H7 (cell line): ENCODE results near the gene PRR16. TPM values are rescaled to one million over a fixed set of nuclear protein-coding genes. Genes with fewer than 3 reads are reported as not detected.

Experiments
- DNase-seq: peaks from one replicate; pipeline ENCODE4 v3.0.0; 2012
- H3K27me3 ChIP-seq: 2 replicates; pipeline ENCODE4 v1.6.0; 2011; ENCODE audit warnings: mild to moderate bottlenecking, low read length; ENCODE audit not compliant: control insufficient read depth, insufficient read depth
- H3K36me3 ChIP-seq: replicated peaks from 2 replicates; pipeline ENCODE4 v1.5.1; 2011; ENCODE audit warnings: low read length; ENCODE audit not compliant: control insufficient read depth, insufficient read depth
- H3K4me3 ChIP-seq: 2 replicates; pipeline ENCODE4 v1.5.1; 2011; ENCODE audit warnings: low read depth, mild to moderate bottlenecking, control low read depth, low read length, moderate library complexity; ENCODE audit not compliant: insufficient read depth
- total RNA-seq: library from RNA; depleted of rRNA; stranded (reverse); fragments of >200 nt; shearing (Covaris generic); gene quantifications from 2 replicates; pipeline ENCODE4 v1.2.3, GENCODE V29; 2014

Gene PRR16
- total RNA-seq, 1 experiment from 2014 or later, result not detected

DNA sequence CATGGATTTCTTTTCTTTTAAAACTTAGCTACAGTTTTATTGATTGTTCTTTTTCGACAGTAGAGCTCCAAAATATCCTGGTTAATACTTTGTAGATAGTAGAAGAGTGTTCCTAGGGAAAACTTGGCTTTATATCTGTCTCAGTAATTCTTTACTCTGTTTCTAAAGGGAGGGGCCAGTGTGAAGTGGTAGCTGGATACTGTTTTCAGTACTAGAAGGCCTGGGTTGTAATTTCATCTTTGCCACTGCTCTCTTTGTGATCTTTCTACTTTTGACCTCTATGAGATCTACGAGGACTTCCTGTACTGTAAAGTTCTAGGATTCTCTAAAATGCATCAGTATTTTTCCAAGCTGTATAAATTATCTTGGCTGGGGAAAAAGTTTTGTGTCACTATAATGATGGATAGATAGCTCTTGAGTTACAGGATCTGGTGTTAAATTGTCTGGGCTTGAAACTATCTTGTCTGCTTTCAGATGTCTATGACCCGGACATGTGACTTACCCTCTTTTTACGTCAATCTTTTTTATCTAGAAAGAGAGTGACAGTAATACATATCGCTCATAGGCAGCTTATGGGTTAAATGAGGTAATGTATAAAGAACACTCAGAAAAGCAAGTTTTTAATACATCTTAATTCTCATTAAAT, 53.6 kb downstream of the PRR16 start:
- Histone ChIP-seq H3K27me3 (no peaks in the 10 kb centered on the region), H3K4me3 (no peak overlapping the region), H3K36me3 (no peaks in the 10 kb centered on the region)
- DNase-seq, result no peak

DNA sequence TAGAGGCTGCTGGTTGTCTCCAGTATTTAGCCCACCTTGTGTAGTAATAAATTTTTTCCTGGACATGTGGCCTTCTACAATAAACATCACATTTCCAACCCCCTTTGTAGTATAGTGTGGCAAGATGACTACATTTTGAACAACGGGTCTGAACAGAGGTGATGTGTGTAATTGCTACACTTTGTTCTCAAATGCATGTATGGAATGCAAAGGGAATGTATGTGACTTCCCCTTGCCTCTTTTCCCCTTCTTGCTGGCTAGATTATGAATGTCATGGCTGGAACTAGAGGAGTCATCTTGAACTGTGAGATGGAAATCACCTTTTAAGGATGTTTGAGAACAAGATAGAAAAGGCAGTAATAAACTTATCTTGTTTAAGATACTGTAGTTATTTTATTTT, 54.5 kb downstream of the PRR16 start:
- no peaks in the 10 kb centered on the region for H3K27me3 ChIP-seq
- H3K4me3 ChIP-seq, result no peak overlapping the region
- DNase-seq, result no peak
- no peaks in the 10 kb centered on the region for H3K36me3 ChIP-seq

DNA sequence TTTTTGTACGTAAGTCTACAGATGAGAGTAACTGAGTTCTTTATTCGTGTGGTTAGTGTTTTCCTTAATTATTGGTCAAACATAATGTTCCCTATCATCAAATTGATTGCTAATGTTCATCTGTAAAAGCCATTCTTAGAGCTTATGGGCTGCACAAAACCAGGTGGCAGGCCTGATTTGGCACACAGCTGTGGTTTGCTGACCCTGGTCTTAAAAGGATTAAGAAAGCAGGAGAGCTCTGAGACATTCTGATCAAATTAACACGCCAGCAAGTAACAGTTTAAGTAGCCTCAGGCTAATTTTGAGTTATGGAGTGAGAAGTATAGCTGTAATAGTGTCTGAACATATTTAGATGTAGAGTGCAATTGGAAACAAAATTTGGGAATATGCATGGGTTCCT, 63.2 kb downstream of the PRR16 start:
- Histone ChIP-seq H3K27me3 (no peaks in the 10 kb centered on the region), H3K4me3 (no peak overlapping the region), H3K36me3 (no peaks in the 10 kb centered on the region)
- DNase-seq, result no peak

DNA sequence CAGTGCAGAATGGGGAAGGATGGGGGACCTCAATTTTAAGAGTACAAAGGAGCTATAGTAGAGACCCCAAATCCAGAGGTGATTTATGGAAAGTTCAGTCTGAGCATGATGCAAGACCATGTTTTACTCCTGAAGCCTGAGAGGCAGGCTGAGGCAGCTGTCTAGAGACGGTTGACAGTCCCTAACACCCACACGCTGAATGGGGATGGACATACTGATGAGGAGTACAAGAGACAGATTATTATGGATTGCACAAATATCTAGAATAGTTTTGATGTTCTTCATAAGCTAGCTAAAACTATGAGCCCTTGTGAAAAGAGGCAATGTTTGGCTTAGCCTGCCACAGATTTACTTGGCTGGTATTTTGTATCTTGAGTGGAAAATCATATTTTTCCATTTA, 64.5 kb downstream of the PRR16 start:
- Histone ChIP-seq H3K4me3 (no peak overlapping the region), H3K27me3 (no peaks in the 10 kb centered on the region), H3K36me3 (no peaks in the 10 kb centered on the region)
- DNase-seq, result no peak

DNA sequence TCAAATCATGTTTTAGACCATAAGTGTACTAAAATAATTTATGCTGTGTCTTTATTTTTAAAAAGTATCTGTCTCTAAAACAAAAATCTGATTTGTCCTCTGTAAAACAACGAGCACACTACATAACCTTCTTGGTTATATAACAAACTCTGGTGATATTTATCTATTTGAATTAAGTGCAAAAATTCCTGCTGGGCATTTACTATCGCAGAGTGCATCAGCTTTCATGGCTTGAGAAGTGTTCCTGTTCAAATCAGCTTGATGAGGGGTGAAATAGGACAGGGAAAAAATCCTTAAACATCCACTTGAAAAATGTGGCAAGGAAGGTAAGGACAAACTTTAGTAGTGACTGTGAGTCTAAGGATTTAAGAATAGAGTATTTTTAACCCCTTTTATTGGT, 65.3 kb downstream of the PRR16 start:
- Histone ChIP-seq H3K36me3 (no peaks in the 10 kb centered on the region), H3K27me3 (no peaks in the 10 kb centered on the region), H3K4me3 (no peak overlapping the region)
- no peak for DNase-seq

DNA sequence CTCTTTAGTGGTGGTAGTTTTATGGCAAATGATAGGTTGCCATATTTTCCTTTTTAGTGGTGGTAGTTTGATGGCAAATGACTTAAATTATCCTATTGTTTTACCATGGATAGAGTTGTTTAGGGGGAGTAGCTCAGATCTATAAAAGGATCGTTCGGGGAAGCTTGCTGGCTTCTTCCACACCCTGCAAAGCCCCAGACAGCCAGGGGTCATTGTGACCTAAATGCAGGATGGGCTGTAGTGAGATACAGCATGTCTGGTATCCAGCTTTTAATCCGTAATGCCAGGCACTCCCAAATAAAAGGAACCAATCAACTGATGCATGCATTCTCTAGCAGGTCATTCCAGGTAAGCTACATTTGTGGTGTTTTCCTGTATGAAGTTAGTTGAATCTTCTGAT, 67.1 kb downstream of the PRR16 start:
- Histone ChIP-seq H3K27me3 (no peaks in the 10 kb centered on the region), H3K4me3 (no peak overlapping the region), H3K36me3 (no peaks in the 10 kb centered on the region)
- DNase-seq, result no peak

DNA sequence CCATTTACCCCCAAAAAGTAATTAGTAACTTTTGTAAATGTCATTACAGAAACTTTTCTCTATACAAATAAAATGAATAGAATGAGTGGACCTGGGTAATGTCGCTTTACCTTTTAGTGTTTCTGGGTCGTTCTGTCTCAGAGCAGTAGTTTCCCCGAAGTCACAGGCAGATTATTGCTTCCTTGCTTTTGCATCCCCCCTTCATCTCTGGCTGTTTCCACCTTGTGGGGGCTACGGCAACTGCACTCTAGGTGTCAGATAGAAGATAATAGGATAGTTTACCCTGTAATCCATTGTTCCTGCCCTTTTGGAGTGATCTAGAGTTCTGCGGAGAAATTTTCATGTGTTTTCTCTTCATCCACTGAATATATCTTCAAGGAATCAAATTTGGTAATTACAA, 68.7 kb downstream of the PRR16 start:
- DNase-seq, result peak; percentile 52
- H3K27me3 ChIP-seq, result no peaks in the 10 kb centered on the region
- no peak overlapping the region for H3K4me3 ChIP-seq
- no peaks in the 10 kb centered on the region for H3K36me3 ChIP-seq

DNA sequence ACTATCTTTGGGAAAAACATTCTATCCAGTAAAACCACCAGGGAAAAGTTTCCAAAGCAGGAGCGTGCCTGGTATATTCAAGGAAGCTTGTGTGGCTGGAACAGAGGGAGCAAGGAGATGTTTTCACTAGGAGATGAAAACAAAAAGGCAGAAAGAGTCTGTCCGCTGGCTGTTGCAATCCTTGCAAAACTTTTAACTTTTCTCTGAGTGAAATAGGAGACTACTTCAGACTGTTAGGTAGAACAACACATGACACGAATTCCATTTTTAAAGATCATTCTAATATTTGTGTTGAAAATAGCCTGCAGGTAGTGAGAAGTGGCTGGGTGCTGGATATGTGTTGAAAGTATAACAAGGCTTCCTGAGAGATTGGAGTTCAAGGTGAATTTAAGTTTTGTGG, 69.5 kb downstream of the PRR16 start:
- no peaks in the 10 kb centered on the region for H3K36me3 ChIP-seq
- no peak for DNase-seq
- H3K4me3 ChIP-seq, result no peak overlapping the region
- H3K27me3 ChIP-seq, result no peaks in the 10 kb centered on the region

DNA sequence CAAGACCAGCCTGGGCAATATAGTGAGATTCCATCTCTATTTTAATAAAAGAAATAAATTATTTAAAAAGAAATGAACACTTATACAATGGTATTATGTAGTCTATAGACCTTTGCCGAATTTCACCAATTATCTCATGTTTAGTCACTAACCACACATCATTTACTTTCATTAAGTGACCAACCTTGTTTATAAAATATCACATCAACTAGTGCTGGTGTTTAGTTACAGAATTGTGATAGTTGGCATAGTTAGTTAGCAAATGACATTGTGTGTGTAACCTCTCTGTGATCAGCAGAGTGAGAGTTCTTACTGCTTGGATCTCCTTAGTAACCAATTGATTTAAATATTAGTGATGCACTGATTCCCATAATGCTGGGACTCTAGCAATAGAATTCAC, 71.8 kb downstream of the PRR16 start:
- no peak overlapping the region for H3K4me3 ChIP-seq
- DNase-seq, result no peak
- no peaks in the 10 kb centered on the region for H3K27me3 ChIP-seq
- H3K36me3 ChIP-seq, result no peaks in the 10 kb centered on the region

DNA sequence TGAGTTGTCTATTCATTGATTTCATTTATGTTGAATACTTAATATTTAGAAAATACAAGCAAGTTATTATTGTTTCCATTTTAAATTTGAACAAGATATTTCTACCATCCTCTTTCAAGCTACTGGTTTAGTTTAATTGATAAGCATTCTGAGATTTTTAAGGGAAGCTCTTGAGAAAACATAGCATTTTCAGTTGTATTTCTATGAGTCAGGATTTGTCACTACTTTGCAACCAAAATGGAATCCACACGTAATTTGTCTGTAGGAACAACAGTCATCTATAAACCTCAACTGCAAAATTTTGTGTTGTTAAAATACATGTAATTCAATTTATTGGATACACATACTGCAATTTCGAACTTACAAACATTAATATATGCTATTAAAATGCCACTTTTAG, 74.0 kb downstream of the PRR16 start:
- H3K36me3 ChIP-seq, result no peaks in the 10 kb centered on the region
- H3K4me3 ChIP-seq, result no peak overlapping the region
- DNase-seq, result no peak
- no peaks in the 10 kb centered on the region for H3K27me3 ChIP-seq

DNA sequence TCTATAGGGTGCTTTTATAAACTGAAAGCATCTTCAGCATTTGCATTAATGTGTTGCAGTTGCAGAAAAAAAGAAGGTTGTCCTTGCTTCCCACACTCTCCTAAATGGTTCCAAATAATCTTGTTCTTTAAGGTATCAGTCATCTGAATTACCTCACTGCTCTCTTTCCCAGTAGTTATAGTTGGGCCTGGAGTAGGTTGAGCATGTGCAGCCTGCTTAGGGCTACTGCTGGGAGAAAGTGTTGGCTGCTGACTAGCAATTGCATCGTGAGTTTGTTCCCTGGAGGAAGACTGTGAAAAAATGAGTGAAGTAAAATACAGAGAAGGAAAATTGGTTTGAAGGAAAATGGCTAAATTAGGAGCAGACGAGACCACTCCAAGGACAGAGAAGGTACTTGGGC, 74.5 kb downstream of the PRR16 start:
- Histone ChIP-seq H3K27me3 (no peaks in the 10 kb centered on the region), H3K4me3 (no peak overlapping the region), H3K36me3 (no peaks in the 10 kb centered on the region)
- peak; percentile 2 for DNase-seq

DNA sequence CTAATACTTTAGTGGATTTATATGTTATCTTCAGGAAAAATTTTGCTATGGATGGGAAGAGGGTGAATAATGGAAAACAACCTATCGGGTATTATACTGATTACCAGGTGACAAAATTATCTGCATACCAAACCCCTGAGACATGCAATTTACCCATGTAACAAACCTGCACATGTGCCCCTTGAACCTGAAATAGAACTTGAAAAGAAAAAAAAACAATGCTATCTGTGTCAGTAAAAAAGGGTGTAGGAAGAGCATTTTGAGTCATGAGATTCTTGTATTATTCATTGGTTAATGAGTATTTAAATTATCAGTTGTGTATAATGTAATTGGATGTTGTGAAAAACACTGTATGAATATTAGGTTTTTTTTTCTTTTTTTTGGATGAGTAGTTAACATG, 75.4 kb downstream of the PRR16 start:
- no peak for DNase-seq
- Histone ChIP-seq H3K36me3 (no peaks in the 10 kb centered on the region), H3K4me3 (no peak overlapping the region)

DNA sequence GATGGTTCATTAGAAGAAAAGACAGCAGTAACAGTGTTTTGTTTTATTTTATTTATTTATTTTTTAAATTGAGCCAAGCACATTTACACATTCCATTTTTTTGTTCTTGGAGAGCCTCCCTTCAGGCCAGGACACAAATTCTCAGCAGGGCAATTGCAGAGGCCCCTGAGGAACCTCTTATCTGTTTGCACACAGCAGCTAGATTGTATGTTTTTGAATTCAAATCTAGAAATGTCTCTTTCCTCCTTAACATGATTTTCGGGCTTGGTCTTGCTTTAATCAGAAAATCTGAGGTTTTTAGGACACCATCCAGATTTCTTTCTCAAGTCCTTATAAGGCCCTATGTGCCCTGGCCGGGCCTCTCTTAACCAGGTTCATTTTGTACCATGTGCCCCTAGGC, 76.0 kb downstream of the PRR16 start:
- Histone ChIP-seq H3K36me3 (no peaks in the 10 kb centered on the region), H3K4me3 (no peak overlapping the region), H3K27me3 (no peaks in the 10 kb centered on the region)
- no peak for DNase-seq

More for the DNA sequence above, 75.4 kb downstream of the PRR16 start:
- no peaks in the 10 kb centered on the region for H3K27me3 ChIP-seq

DNA sequence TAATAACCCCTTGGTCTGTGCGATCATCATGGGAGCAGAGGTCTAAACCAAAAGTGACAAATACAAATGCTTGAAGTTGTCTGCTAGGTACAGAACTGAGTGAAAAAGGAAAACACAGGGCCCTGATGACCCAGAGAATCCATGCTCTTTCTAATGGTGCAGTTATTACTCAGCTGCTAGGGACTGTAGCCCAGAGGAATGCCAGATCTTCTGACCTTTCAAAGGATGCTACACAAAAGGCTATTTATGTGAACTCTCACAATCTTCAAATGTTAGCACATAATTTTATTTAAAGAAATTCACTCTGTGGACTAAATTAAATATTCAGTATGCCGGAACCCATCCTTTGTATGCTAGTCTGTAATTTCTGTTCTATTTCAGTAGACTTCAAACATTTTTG, 79.9 kb downstream of the PRR16 start:
- DNase-seq, result no peak
- no peaks in the 10 kb centered on the region for H3K27me3 ChIP-seq
- H3K36me3 ChIP-seq, result no peaks in the 10 kb centered on the region
- no peak overlapping the region for H3K4me3 ChIP-seq

DNA sequence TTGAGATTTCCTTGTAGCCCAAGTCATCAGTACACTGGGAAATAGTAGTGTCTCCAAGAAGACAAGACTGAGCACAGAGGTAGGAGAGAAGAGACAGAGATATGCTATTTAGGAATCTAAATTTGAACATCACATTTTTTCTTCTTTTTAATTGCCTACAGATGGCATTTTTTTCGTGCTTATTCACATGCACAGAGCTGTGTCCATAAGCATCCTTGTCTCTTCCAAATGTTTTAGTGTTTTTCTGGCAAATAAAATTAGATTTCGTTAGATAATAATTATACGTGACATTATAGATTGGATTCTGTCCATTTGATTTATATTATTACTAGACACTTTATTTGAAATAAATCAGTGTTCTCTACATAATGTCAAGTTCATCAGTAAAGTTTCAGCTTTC, 80.9 kb downstream of the PRR16 start:
- DNase-seq, result no peak
- no peaks in the 10 kb centered on the region for H3K27me3 ChIP-seq
- no peak overlapping the region for H3K4me3 ChIP-seq
- H3K36me3 ChIP-seq, result no peaks in the 10 kb centered on the region

DNA sequence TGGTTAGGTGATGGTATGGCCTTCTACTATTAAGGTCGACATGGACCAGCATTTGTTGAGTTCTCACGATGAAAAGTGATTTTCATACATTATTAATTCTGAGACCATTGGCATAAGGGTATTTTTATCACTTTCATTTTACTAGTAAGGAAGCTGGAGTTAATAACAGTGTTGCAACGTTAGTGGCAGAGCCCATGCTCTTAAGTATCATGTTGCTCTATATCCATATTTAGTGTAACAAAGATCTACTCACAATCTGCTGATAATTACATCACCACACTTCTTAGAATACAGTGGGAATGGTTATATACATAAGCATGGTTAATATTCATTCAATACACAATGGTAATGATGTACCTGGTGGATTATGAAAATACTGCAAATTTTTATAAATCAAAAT, 81.9 kb downstream of the PRR16 start:
- DNase-seq, result no peak
- no peak overlapping the region for H3K4me3 ChIP-seq
- no peaks in the 10 kb centered on the region for H3K36me3 ChIP-seq
- no peaks in the 10 kb centered on the region for H3K27me3 ChIP-seq
